ENCODE measurements around the gene AIP. TPM values are rescaled to one million over a fixed set of nuclear protein-coding genes. Genes with fewer than 3 reads are reported as not detected.

Gene AIP
- total and polyA plus RNA-seq, 9 of the 15 experiments (the other 6 are each of a cell fraction or from before 2014, with no cell fraction given) = 5.2 to 92.5 (median 52.7) TPM

DNA sequence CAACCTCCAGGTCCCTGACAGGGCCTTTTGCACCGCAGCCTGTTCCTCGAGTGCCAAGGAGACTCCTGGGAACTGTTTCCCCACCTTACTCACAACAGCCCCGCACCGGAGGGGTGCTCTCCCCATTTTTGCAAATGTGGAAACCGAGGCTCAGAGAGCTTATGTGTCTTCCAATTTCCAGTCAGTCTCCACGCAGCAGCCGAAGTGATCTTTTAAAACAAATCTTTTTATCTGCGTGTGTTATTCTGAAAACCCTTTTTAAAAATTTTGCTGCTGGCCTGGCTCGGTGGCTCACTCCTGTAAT is 13.4 kb upstream of the AIP start (continued):
- TF ChIP-seq ZBTB12 (CRISPR knock-in tag; IDR thresholded peaks at IDR 0.05) = no peak
- peak; percentile 1; the same call in 1 of the 2 replicates for TF ChIP-seq TAF7 (tag; IDR thresholded peaks at IDR 0.05)
- TF ChIP-seq DIDO1 (tag; IDR thresholded peaks at IDR 0.05; ENCODE audit: low read depth) = no peak
- no peak; the same call in 1 of the 2 replicates for TF ChIP-seq TRIM28 (IDR thresholded peaks at IDR 0.05)
- no peak for TF ChIP-seq SRSF3 (IDR thresholded peaks at IDR 0.05; ENCODE audit: insufficient read depth, low read length)
- TF ChIP-seq TEAD2 (tag; IDR thresholded peaks at IDR 0.05) = no peak
- TF ChIP-seq FOXK2 (conservative IDR thresholded peaks at IDR 0.05 in 1 of 2, IDR thresholded peaks at IDR 0.05 in 1 of 2; ENCODE audit: low read depth in 2 of 2) = no peak
- TF ChIP-seq, protein P1, sequence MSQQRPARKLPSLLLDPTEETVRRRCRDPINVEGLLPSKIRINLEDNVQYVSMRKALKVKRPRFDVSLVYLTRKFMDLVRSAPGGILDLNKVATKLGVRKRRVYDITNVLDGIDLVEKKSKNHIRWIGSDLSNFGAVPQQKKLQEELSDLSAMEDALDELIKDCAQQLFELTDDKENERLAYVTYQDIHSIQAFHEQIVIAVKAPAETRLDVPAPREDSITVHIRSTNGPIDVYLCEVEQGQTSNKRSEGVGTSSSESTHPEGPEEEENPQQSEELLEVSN (IDR thresholded peaks at IDR 0.05; ENCODE audit: borderline replicate concordance in 1 of 2, extremely low read depth in 1 of 2, insufficient read depth in 1 of 2, insufficient read length in 1 of 2, low read depth in 1 of 2, low read length in 1 of 2, poor library complexity in 1 of 2, severe bottlenecking in 1 of 2) = no peak
- TF ChIP-seq JUND (IDR thresholded peaks at IDR 0.05; ENCODE audit: borderline replicate concordance, low read depth, low read length) = no peak
- TF ChIP-seq JUND (tag; IDR thresholded peaks at IDR 0.05; ENCODE audit: borderline replicate concordance, low read depth, low read length) = no peak
- TF ChIP-seq SNRNP70 (optimal IDR thresholded peaks at IDR 0.05; ENCODE audit: low read depth, low read length) = no peak
- no peak for TF ChIP-seq MCM5 (IDR thresholded peaks at IDR 0.05; ENCODE audit: low read depth)
- TF ChIP-seq HDAC6 (IDR thresholded peaks at IDR 0.05; ENCODE audit: low read depth, low read length) = no peak
- TF ChIP-seq PRDM10 (IDR thresholded peaks at IDR 0.05; ENCODE audit: partially characterized antibody) = no peak
- TF ChIP-seq ZNF431 (CRISPR knock-in tag; IDR thresholded peaks at IDR 0.05) = no peak
- TF ChIP-seq, protein P2, sequence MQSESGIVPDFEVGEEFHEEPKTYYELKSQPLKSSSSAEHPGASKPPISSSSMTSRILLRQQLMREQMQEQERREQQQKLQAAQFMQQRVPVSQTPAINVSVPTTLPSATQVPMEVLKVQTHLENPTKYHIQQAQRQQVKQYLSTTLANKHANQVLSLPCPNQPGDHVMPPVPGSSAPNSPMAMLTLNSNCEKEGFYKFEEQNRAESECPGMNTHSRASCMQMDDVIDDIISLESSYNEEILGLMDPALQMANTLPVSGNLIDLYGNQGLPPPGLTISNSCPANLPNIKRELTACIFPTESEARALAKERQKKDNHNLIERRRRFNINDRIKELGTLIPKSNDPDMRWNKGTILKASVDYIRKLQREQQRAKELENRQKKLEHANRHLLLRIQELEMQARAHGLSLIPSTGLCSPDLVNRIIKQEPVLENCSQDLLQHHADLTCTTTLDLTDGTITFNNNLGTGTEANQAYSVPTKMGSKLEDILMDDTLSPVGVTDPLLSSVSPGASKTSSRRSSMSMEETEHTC (IDR thresholded peaks at IDR 0.05) = no peak
- TF ChIP-seq SP2 (IDR thresholded peaks at IDR 0.05; ENCODE audit: extremely low read depth, low read depth, low read length, poor library complexity, severe bottlenecking) = no peak
- TF ChIP-seq ZNF165 (CRISPR knock-in tag; IDR thresholded peaks at IDR 0.05; ENCODE audit: borderline replicate concordance) = no peak
- no peak for TF ChIP-seq ZNF79 (CRISPR knock-in tag; IDR thresholded peaks at IDR 0.05; ENCODE audit: low read depth)
- TF ChIP-seq MEIS2 (IDR thresholded peaks at IDR 0.05; ENCODE audit: partially characterized antibody) = no peak
- TF ChIP-seq ZNF785 (CRISPR knock-in tag; IDR thresholded peaks at IDR 0.05) = no peak
- no peak for TF ChIP-seq HDAC3 (IDR thresholded peaks at IDR 0.05; ENCODE audit: borderline replicate concordance, partially characterized antibody)
- TF ChIP-seq MTA1 (IDR thresholded peaks at IDR 0.05; ENCODE audit: borderline replicate concordance) = peak; percentile 58; the same call in 1 of the 2 replicates
- TF ChIP-seq ZNF75A (CRISPR knock-in tag; IDR thresholded peaks at IDR 0.05) = no peak

Measured in K562 (cell line).